Sigmoid colon (tissue), 4 donors: ENCODE measurements around the gene DHX32.

ENCODE experiments used
- POLR2AphosphoS5 ChIP-seq, 4 donors: sonication (generic); formaldehyde crosslinking; IDR thresholded peaks; one replicate each; pipeline ENCODE4 v1.6.1; 2017; ENCODE audit warnings: antibody characterized with exemption in 4 of 4
- TF ChIP-seq, protein P1 (sequence below), 4 experiments: fragments of 450-650 bp in 3 of 4; fragments of 200-600 bp in 1 of 4; IDR thresholded peaks; one replicate each; pipeline ENCODE4 v1.5.1; 2016 to 2019; ENCODE audit warnings: antibody characterized with exemption in 4 of 4, mild to moderate bottlenecking in 3 of 4, moderate library complexity in 2 of 4

DNA sequence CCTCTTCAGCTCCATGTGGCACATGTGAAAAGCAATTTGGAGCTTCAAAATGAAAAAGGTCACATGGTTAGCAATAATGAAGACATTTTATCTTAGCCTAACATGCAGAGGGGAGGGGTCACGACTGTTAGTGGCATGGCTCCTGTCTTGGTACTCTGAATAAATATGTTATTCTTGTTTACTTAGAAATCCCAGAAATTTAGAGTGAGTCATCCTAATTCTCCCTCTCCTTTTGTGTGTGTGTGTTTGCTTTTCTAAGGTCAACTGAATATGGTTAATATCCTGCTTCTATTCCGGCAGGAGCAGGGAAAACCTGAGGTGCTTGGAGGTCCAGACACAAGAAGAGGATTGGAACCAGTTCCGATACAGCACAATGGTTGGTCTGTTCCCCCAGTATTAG, 40.1 kb downstream of the DHX32 start:
- TF ChIP-seq, protein P1, sequence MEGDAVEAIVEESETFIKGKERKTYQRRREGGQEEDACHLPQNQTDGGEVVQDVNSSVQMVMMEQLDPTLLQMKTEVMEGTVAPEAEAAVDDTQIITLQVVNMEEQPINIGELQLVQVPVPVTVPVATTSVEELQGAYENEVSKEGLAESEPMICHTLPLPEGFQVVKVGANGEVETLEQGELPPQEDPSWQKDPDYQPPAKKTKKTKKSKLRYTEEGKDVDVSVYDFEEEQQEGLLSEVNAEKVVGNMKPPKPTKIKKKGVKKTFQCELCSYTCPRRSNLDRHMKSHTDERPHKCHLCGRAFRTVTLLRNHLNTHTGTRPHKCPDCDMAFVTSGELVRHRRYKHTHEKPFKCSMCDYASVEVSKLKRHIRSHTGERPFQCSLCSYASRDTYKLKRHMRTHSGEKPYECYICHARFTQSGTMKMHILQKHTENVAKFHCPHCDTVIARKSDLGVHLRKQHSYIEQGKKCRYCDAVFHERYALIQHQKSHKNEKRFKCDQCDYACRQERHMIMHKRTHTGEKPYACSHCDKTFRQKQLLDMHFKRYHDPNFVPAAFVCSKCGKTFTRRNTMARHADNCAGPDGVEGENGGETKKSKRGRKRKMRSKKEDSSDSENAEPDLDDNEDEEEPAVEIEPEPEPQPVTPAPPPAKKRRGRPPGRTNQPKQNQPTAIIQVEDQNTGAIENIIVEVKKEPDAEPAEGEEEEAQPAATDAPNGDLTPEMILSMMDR (IDR thresholded peaks at IDR 0.05), result no peak
- no peak for TF ChIP-seq POLR2AphosphoS5 (IDR thresholded peaks at IDR 0.05)
